Glomerular visceral epithelial cell (primary cell): ENCODE measurements around the gene CARD9.
"Not testable (repeated sequence)": the region's sequence is repeated elsewhere in the genome, so short reads cannot be mapped to it uniquely, and the experiment has no call there.

Source experiments
- DNase-seq: peaks from one replicate; pipeline ENCODE4 v3.0.0-alpha.2; 2016; ENCODE audit errors: extremely low spot score

Gene CARD9, protein sequence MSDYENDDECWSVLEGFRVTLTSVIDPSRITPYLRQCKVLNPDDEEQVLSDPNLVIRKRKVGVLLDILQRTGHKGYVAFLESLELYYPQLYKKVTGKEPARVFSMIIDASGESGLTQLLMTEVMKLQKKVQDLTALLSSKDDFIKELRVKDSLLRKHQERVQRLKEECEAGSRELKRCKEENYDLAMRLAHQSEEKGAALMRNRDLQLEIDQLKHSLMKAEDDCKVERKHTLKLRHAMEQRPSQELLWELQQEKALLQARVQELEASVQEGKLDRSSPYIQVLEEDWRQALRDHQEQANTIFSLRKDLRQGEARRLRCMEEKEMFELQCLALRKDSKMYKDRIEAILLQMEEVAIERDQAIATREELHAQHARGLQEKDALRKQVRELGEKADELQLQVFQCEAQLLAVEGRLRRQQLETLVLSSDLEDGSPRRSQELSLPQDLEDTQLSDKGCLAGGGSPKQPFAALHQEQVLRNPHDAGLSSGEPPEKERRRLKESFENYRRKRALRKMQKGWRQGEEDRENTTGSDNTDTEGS

GRCh38 chr9:136373300-136374182 is at the start of gene CARD9:
Gene CARD9, minus strand, starts transcription at chr9:136373669. Its CDS starts 1,591 bp downstream, at chr9:136372078.
- no peak for DNase-seq

DNA sequence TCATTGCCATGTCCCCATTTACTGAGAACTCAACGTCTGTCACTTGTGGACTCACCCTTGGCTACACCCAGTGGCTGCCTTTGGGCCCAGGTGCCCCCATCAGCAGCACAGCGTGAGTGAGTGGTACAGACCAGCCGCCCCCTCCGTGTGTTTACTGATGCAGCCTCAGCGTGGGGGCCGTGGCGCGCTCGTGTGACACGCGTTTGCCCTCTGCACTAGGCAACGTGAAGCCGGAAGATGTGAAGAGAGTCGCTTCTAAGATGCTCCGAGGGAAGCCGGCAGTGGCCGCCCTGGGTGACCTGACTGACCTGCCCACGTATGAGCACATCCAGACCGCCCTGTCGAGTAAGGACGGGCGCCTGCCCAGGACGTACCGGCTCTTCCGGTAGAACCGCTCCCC is 49.4 kb upstream of the CARD9 start:
- no peak for DNase-seq

GRCh38 chr9:136421791-136422190 is 48.3 kb upstream of the CARD9 start:
- no peak for DNase-seq

DNA sequence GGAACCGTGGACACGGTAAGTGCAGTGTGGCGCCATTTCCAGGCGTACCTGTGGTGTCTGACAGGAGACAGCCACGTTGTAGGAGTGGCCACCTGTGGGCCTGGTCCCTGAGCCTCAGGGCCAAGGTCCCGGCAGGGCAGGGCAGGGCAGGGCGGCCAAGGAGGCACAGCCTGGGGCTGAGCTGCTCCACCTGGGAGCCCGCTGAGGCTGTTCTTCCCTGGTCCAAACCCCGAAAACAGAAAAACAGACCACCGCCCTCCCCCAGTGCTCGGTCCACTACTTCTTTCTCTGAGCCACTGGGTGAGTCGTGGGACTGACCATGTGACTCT is 45.6 kb upstream of the CARD9 start:
- DNase-seq, result no peak

DNA sequence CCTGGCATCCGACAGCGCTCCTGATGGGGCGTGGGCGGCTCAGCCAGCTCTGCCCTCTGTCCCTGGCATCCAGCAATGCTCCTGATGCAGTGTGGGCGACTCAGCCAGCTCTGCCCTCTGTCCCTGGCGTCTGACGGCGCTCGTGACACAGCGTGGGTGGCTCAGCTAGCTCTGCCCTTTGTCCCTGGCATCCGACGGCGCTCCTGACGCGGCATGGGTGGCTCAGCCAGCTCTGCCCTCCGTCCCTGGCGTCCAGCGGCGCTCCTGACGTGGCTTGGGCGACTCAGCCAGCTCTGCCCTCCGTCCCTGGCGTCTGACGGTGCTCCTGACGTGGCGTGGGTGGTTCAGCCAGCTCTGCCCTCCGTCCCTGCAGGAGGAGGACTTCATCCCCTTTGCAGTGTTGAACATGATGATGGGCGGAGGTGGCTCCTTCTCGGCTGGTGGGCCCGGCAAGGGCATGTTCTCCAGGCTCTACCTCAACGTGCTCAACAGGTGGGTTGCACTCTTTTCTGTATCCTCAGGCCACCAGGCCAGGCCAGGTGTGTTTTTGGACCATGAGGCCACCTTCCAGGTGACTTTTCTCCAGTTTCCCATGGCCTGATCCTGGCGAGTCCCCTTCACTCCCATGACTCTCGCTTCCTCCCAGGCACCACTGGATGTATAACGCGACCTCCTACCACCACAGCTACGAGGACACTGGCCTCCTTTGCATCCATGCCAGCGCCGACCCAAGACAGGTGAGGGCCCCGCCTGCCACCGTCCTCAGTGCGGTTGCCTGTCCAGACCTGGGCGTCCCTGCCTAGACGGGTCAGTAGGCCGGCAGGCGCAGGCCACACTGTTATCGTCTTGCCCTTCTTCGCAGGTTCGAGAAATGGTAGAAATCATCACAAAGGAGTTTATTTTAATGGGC is 45.0 kb upstream of the CARD9 start:
- no peak for DNase-seq

DNA sequence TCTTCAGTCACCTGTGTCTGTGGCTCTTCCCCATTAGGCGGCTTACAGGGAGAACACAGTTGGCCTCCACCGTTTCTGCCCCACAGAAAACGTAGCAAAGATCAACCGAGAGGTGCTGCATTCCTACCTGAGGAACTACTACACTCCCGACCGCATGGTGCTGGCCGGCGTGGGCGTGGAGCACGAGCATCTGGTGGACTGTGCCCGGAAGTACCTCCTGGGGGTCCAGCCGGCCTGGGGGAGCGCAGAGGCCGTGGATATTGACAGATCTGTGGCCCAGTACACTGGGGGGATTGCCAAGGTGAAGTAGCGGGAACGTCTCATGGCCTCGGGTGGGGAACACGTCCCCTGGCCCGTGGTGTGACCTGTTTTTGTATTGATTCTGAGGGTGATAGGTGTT is 43.4 kb upstream of the CARD9 start:
- DNase-seq, result no peak

- DNase-seq, result no peak
These were observed 43.0 kb upstream of the CARD9 start for GRCh38 chr9:136416427-136416826.

DNA sequence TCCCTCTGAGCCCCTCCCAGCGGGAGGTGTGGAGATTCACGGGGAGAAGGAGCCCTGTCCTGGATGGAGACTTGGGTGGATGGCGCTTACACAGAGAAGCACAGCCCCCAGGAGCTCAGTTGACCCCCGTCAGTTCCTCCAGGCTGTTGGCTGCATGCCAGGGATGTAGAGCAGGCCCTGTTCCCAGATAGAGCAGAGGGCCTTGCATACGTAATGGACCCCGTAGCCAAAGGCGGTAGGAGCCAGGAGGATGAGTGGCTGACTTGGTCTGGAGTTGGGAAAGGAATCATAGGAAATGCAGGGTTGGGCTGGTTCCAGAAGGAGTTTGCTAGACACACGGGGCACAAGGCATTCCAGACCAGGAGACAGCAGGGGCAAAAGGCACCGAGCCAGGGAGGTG is 39.5 kb upstream of the CARD9 start:
- no peak for DNase-seq

GRCh38 chr9:136411378-136411777 is 37.9 kb upstream of the CARD9 start:
- no peak for DNase-seq

- DNase-seq, result peak; percentile 86
These were observed 37.2 kb upstream of the CARD9 start, which contains the start of the genes ENTR1 and PMPCA for GRCh38 chr9:136410500-136411287. Gene ENTR1, minus strand, starts transcription at chr9:136410614. Its CDS starts 217 bp downstream, at chr9:136410397. Gene PMPCA, plus strand, starts transcription at chr9:136410658. Its CDS starts 11 bp downstream, at chr9:136410669.

DNA sequence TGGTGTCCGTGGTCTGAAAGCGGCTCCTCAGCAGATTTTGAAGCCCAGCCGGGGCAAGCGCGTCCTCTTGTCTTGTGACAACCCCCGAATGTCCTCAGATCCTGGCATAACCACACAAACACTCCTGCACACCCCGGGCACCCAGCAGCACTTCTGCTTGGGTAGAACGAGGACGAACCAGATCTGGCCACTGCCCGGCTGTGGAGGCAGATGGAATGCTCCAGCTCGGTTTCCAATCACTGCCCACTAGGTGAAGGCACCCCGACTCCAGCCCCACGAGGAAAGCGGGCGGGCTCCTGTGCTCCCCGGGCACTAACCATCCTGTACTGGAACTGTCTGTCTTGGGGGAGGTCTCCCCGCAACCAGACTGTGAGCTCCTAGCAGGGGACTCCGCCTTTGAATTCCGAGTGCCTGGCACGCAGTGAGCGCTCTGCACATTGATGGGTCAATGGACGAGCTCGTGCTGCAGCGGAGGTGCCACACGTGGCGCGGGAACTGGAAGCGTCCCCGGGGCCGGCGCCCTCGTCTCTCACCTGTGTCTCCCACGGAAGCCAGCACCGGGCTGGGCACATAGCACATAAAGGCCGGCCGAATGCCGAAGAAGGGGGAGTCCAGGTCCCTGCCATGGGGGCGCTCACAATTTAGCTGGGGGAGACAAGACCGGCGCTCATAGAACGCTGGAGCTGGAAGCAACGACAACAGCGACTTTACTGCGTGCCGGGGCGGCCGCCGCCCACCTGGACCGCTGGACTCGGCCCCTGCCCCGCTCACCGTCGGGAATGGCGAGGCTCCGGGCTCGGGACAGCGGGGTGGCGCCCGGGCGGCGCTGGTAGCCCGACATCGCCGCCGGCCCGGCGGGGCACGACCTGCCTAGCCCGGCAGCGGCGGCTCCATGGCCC is 36.3 kb upstream of the CARD9 start:
- peak; percentile 40 for DNase-seq

DNA sequence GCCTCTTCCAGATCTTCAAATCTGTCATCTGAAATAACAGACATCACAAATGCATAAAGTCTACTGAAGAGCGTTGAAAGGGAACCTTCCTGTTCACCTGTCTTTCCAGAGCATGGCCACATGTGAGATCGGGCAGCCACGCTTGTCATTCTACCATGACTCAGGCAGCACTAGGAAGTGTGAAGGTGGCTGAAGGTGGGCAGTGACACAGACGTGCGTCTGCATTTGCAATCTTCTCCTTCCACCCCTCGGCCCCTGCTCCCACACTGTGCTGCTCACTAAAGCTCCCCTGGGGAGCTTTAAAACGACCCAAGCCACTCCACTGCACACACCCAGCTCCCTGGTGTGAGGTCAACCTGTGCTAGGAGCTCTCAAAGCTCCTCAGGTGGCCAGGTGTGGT is 34.4 kb upstream of the CARD9 start:
- DNase-seq, result no peak

DNA sequence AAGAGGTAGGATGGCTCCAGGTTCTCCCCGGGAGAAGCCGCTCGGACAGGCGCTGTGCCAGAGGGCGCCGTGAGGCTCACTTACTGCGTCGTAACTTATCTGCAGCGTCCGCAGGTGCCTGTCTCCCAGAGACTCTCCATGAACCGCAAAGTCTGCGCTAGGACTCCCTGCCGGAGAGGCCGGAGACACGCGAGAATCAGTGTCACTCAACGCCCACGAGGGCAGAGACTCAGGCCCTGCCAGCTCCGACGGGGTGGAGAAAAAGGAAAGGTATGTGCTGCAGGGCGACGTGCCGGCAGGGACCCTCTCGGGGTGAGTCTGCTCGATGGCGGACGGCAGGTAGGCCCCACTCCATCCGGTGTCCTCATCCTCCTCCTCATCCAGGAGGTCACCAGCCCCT is 33.6 kb upstream of the CARD9 start:
- DNase-seq, result not testable (repeated sequence)

- DNase-seq, result not testable (repeated sequence)
These were observed 32.4 kb upstream of the CARD9 start for GRCh38 chr9:136405904-136406303.

GRCh38 chr9:136405481-136405880 is 32.0 kb upstream of the CARD9 start:
- DNase-seq, result no peak

DNA sequence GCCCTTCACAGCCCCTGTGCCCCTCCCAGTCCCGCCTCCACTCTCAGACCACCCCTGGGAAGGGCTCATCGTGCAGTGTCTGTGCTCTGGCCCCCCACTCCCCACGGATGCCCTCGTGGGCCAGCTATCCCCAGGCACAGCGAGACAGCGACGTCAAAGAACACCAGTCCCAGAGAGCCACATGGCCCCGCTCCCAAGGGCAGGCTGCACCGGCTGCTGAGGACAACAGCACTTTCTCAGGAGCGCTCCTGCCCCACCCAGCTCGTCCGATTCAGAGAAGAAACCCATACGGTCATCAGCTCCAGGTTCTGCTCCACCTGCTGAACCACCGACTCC is 31.3 kb upstream of the CARD9 start:
- DNase-seq, result no peak

GRCh38 chr9:136403915-136404800 is 30.7 kb upstream of the CARD9 start:
- DNase-seq, result no peak

DNA sequence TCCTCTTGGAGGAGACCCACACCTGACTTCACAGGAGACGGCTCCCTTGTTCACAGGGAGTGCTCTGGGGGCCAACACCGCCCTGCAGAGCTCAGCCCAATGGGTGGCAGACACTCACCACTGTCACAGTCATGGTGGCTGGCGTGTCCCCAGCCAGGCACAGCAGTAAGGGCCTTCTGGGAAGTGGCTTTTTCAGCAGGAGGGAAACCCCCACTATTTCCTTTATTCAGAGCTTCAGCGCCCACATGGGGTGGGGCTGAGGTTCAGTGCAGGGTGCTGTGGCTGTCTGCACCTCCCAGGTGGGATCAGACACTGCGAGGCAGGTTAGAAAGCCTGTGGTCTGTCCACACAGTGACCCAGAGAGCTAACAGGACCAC is 30.1 kb upstream of the CARD9 start:
- DNase-seq, result no peak

DNA sequence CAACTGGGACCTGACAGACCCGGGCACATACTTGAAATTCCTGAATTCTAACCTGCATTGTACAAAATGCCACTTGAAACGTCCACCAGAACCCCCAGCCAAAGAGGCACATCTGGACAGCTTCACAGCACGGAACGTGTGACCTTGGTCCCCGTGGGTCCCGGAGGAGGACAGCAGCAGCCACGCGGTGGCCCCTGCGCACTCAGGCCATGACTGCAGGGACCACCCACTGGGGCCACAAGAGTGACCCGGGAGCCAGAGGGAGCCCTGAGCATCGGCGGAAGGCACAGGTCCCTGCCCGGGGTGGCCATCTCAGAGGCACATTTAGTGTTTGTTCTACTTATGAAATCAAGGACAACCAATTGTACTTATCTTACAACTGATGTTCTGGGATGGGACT is 28.6 kb upstream of the CARD9 start:
- DNase-seq, result no peak
